Skeletal muscle tissue (tissue), 4 donors: ENCODE measurements around the gene GATAD1. TPM values are rescaled to one million over a fixed set of nuclear protein-coding genes. Genes with fewer than 3 reads are reported as not detected.

Experiments
- H3K27ac ChIP-seq: one replicate; pipeline ENCODE4 v1.7.0; 2013; ENCODE audit warnings: mild to moderate bottlenecking, low read depth, low read length, inconsistent platforms
- H3K27me3 ChIP-seq, 3 donors: one replicate each; pipeline ENCODE4 v1.7.0; 2013; ENCODE audit warnings: low read length in 3 of 3; ENCODE audit not compliant: control insufficient read depth in 3 of 3, insufficient read depth in 3 of 3
- H3K36me3 ChIP-seq, 3 donors: one replicate each; pipeline ENCODE4 v1.7.0; 2013; ENCODE audit warnings: low read length in 3 of 3; ENCODE audit not compliant: control insufficient read depth in 3 of 3, insufficient read depth in 3 of 3
- H3K4me1 ChIP-seq, 3 donors: one replicate each; pipeline ENCODE4 v1.7.0; 2013; ENCODE audit warnings: low read length in 3 of 3, mild to moderate bottlenecking in 3 of 3; ENCODE audit not compliant: control insufficient read depth in 3 of 3, insufficient read depth in 3 of 3
- H3K4me3 ChIP-seq, 3 donors: one replicate each; pipeline ENCODE4 v1.7.0; 2013; ENCODE audit warnings: low read length in 3 of 3
- H3K9ac ChIP-seq, 3 donors: one replicate each; pipeline ENCODE4 v1.7.0; 2013; ENCODE audit warnings: low read length in 3 of 3, mild to moderate bottlenecking in 3 of 3, moderate library complexity in 2 of 3, low read depth in 1 of 3
- H3K9me3 ChIP-seq, 3 donors: one replicate each; pipeline ENCODE4 v1.7.0; 2013; ENCODE audit warnings: low read length in 3 of 3; ENCODE audit not compliant: control insufficient read depth in 3 of 3
- total RNA-seq: library from RNA; depleted of rRNA; stranded (reverse); fragments of >200 nt; gene quantifications from one replicate; pipeline ENCODE4 v1.2.3, GENCODE V29; 2014
- donor health status: Osteomylitis.

The GATAD1 gene
- total RNA-seq, 1 donor from 2014 or later, result 30.3 TPM

GRCh38 chr7:92498557-92498956 is 51.3 kb downstream of the GATAD1 start:
- Histone ChIP-seq H3K9ac (no peak overlapping the region), H3K27me3 (no peaks in the 10 kb centered on the region), H3K9me3 (no peaks in the 10 kb centered on the region), H3K27ac (no peak overlapping the region), H3K36me3 (peaks cover 13 to 49% (median 41%) of the 10 kb centered on the region in 3 donors), H3K4me1 (no peaks in the 10 kb centered on the region), H3K4me3 (no peak overlapping the region)

- Histone ChIP-seq H3K36me3 (peaks cover 12 to 52% (median 40%) of the 10 kb centered on the region in 3 donors), H3K4me1 (no peaks in the 10 kb centered on the region), H3K4me3 (no peak overlapping the region), H3K27ac (no peak overlapping the region), H3K27me3 (no peaks in the 10 kb centered on the region), H3K9me3 (no peaks in the 10 kb centered on the region), H3K9ac (no peak overlapping the region)
Observed at GRCh38 chr7:92503767-92504166, 56.5 kb downstream of the GATAD1 start.

GRCh38 chr7:92504563-92504962 is 57.3 kb downstream of the GATAD1 start:
- Histone ChIP-seq H3K36me3 (peaks cover 9 to 47% (median 37%) of the 10 kb centered on the region in 3 donors), H3K9me3 (no peaks in the 10 kb centered on the region), H3K27ac (no peak overlapping the region), H3K9ac (no peak overlapping the region), H3K4me1 (no peaks in the 10 kb centered on the region), H3K27me3 (no peaks in the 10 kb centered on the region), H3K4me3 (no peak overlapping the region)

GRCh38 chr7:92506363-92506762 is 59.1 kb downstream of the GATAD1 start:
- Histone ChIP-seq H3K4me1 (no peaks in the 10 kb centered on the region), H3K27me3 (no peaks in the 10 kb centered on the region), H3K36me3 (peaks cover 5 to 33% (median 23%) of the 10 kb centered on the region in 3 donors), H3K9ac (no peak overlapping the region), H3K4me3 (no peak overlapping the region), H3K9me3 (no peaks in the 10 kb centered on the region), H3K27ac (no peak overlapping the region)

GRCh38 chr7:92508946-92509345 is 61.7 kb downstream of the GATAD1 start:
- Histone ChIP-seq H3K9me3 (no peaks in the 10 kb centered on the region), H3K4me3 (no peak overlapping the region), H3K4me1 (no peaks in the 10 kb centered on the region), H3K27me3 (no peaks in the 10 kb centered on the region), H3K27ac (no peak overlapping the region), H3K36me3 (peaks cover 4 to 28% (median 16%) of the 10 kb centered on the region in 3 donors), H3K9ac (no peak overlapping the region)

Other genes starting within 250 kb of the GATAD1 start
- 43.8 TPM for gene KRIT1, start 201.6 kb upstream of the GATAD1 start, total RNA-seq
- gene ANKIB1, start 201.5 kb upstream of the GATAD1 start, total RNA-seq, result 31.3 TPM
- not detected for gene ERVW-1, start 30.5 kb downstream of the GATAD1 start, total RNA-seq
- gene PEX1, start 81.0 kb downstream of the GATAD1 start, total RNA-seq, result 48.5 TPM
- 11.0 TPM for gene RBM48, start 81.3 kb downstream of the GATAD1 start, total RNA-seq
- gene FAM133B, start 142.9 kb downstream of the GATAD1 start, total RNA-seq, result 19.8 TPM